Neural cell (in vitro differentiated cells): ENCODE measurements around the gene PHF12.

Source experiments
- CTCF ChIP-seq: fragments of 450-650 bp; IDR thresholded peaks from 2 replicates; pipeline ENCODE4 v1.5.1; 2014; ENCODE audit warnings: antibody characterized with exemption, mild to moderate bottlenecking, moderate library complexity; ENCODE audit not compliant: poor library complexity, severe bottlenecking
- EP300 ChIP-seq: fragments of 450-650 bp; conservative IDR thresholded peaks from 2 replicates; pipeline ENCODE4 v1.6.1; 2014; ENCODE audit warnings: antibody characterized with exemption, mild to moderate bottlenecking, moderate library complexity; ENCODE audit not compliant: poor library complexity, severe bottlenecking
- EZH2 ChIP-seq: fragments of 200-600, 300-800 bp; shearing (Covaris generic), sonication (generic); IDR thresholded peaks from 2 replicates; pipeline ENCODE4 v1.6.1; 2014; ENCODE audit warnings: antibody characterized with exemption, low read length, borderline replicate concordance, mild to moderate bottlenecking; ENCODE audit not compliant: insufficient read depth, poor library complexity, severe bottlenecking
- MXI1 ChIP-seq: fragments of 450-650 bp; conservative IDR thresholded peaks from 2 replicates; pipeline ENCODE4 v1.6.1; 2014; ENCODE audit warnings: antibody characterized with exemption, mild to moderate bottlenecking; ENCODE audit not compliant: poor library complexity, severe bottlenecking
- POLR2AphosphoS5 ChIP-seq: IDR thresholded peaks from 2 replicates; pipeline ENCODE4 v1.6.1; 2012
- RAD21 ChIP-seq: fragments of 450-650 bp; conservative IDR thresholded peaks from 2 replicates; pipeline ENCODE4 v1.6.1; 2014; ENCODE audit warnings: antibody characterized with exemption, mild to moderate bottlenecking, moderate library complexity
- SMC3 ChIP-seq: fragments of 450-650 bp; conservative IDR thresholded peaks from 2 replicates; pipeline ENCODE4 v1.6.1; 2014; ENCODE audit warnings: antibody characterized with exemption, mild to moderate bottlenecking, moderate library complexity; ENCODE audit not compliant: poor library complexity

DNA sequence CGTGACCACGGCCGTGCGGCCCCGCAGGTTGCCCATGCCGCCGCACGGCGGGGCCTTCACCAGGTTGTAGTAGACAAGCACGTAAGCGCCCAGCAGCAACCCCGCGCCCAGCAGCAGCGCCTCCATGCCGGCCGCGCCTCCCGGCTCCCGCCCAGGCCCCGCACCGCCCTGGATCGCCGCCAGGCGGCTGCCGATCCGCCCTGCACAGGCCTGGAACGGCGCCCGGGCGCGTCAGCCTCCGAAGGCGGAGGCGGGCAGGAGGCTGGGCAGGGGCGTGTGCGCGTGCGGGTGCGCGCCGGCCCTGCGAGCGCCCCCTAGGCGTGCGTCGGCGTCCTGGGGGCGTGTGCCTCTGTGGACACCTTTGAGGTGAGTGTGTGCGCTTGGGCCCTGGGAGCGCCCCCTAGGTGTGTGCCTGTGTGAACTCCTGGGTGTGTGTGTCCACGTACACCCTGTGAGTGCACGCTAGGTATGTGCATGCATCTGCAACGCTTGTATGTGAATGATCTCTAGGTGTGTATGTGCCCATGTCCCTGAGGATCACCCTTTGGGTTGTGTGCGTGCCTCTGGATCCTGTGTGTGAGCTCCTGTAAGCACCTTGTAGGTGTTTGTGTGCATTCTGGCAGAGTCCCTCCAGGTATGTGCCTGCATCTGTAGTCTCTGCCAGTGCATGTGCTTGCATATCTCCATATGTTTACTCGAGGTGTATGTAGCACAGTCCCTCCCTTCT is 48.3 kb downstream of the PHF12 start, which contains the start of gene DHRS13:
- TF ChIP-seq POLR2AphosphoS5 (peak; percentile 71), SMC3 (peak; percentile 85), CTCF (peak; percentile 100), EZH2 (no peak), RAD21 (peak; percentile 74), EP300 (peak; percentile 64), MXI1 (peak; percentile 93)
